Neuronal stem cell (in vitro differentiated cells): ENCODE data around the gene HBA1.

ENCODE experiments used
- DNase-seq: peaks from one replicate; pipeline ENCODE4 v3.0.0-alpha.2; 2013; ENCODE audit warnings: low spot score
- H2AFZ ChIP-seq: one replicate; pipeline ENCODE4 v1.6.1; 2013; ENCODE audit warnings: mild to moderate bottlenecking, low read length, inconsistent platforms
- H2AK5ac ChIP-seq: 2 replicates; pipeline ENCODE4 v1.6.1; 2013; ENCODE audit warnings: low read depth, mild to moderate bottlenecking, inconsistent platforms, low read length, moderate library complexity, mixed read lengths
- H2BK120ac ChIP-seq: 2 replicates; pipeline ENCODE4 v1.6.1; 2013; ENCODE audit warnings: low read depth, mild to moderate bottlenecking, inconsistent platforms, low read length, moderate library complexity, mixed read lengths
- H2BK12ac ChIP-seq: one replicate; pipeline ENCODE4 v1.6.1; 2013; ENCODE audit warnings: low read length, inconsistent platforms
- H2BK15ac ChIP-seq: 2 replicates; pipeline ENCODE4 v1.6.1; 2013; ENCODE audit warnings: mild to moderate bottlenecking, low read length, inconsistent platforms, mixed read lengths
- H2BK5ac ChIP-seq: one replicate; pipeline ENCODE4 v1.6.1; 2013; ENCODE audit warnings: inconsistent platforms, mild to moderate bottlenecking, low read length, moderate library complexity
- H3K14ac ChIP-seq: one replicate; pipeline ENCODE4 v1.6.1; 2013; ENCODE audit warnings: low read length, inconsistent platforms
- H3K18ac ChIP-seq: 2 replicates; pipeline ENCODE4 v1.6.1; 2013; ENCODE audit warnings: low read length, inconsistent platforms
- H3K23ac ChIP-seq: 2 replicates; pipeline ENCODE4 v1.6.1; 2013; ENCODE audit warnings: low read depth, mild to moderate bottlenecking, mixed read lengths, low read length, inconsistent platforms; ENCODE audit not compliant: poor library complexity
- H3K27ac ChIP-seq: replicated peaks from 3 replicates; pipeline ENCODE4 v1.5.1; 2013; ENCODE audit warnings: low read length, inconsistent platforms
- H3K27me3 ChIP-seq, 3 experiments: 2 replicates each; pipeline ENCODE4 v1.6.1; 2013; ENCODE audit warnings: low read length in 3 of 3, mild to moderate bottlenecking in 2 of 3, inconsistent platforms in 1 of 3, low read depth in 1 of 3, mixed read lengths in 1 of 3, moderate library complexity in 1 of 3; ENCODE audit not compliant: control insufficient read depth in 3 of 3, insufficient read depth in 3 of 3
- H3K36me3 ChIP-seq, 2 donors: replicated peaks in 1 of 2; 2 replicates each; pipeline ENCODE4 v1.6.1; 2013; ENCODE audit warnings: low read length in 2 of 2; ENCODE audit not compliant: control insufficient read depth in 2 of 2, insufficient read depth in 2 of 2
- H3K4ac ChIP-seq: 2 replicates; pipeline ENCODE4 v1.6.1; 2013; ENCODE audit warnings: inconsistent platforms, mild to moderate bottlenecking, low read length, moderate library complexity
- H3K4me1 ChIP-seq, 2 donors: 1 replicate in 1 of 2; 2 replicates in 1 of 2; pipeline ENCODE4 v1.6.1; 2013; ENCODE audit warnings: low read length in 2 of 2, low read depth in 1 of 2; ENCODE audit not compliant: control insufficient read depth in 2 of 2, insufficient read depth in 1 of 2
- H3K4me2 ChIP-seq: one replicate; pipeline ENCODE4 v1.6.1; 2013; ENCODE audit warnings: mild to moderate bottlenecking, low read length, inconsistent platforms; ENCODE audit not compliant: insufficient read depth, poor library complexity, severe bottlenecking
- H3K4me3 ChIP-seq, 2 donors: 2 replicates each; pipeline ENCODE4 v1.5.1; 2013; ENCODE audit warnings: low read length in 2 of 2, mild to moderate bottlenecking in 2 of 2, inconsistent platforms in 1 of 2, moderate library complexity in 1 of 2
- H3K79me1 ChIP-seq: one replicate; pipeline ENCODE4 v1.6.1; 2013; ENCODE audit warnings: low read depth, mild to moderate bottlenecking, inconsistent platforms, low read length, moderate library complexity
- H3K9ac ChIP-seq: one replicate; pipeline ENCODE4 v1.6.1; 2013; ENCODE audit warnings: mild to moderate bottlenecking, low read depth, low read length, inconsistent platforms; ENCODE audit not compliant: poor library complexity
- H3K9me3 ChIP-seq, 2 donors: replicated peaks in 1 of 2; 2 replicates each; pipeline versions ENCODE3 to v1.6.1; 2013; ENCODE audit warnings: low read length in 2 of 2, mild to moderate bottlenecking in 2 of 2, inconsistent platforms in 1 of 2, low read depth in 1 of 2, mixed read lengths in 1 of 2, moderate library complexity in 1 of 2; ENCODE audit not compliant: control insufficient read depth in 2 of 2, insufficient read depth in 1 of 2
- H4K8ac ChIP-seq: one replicate; pipeline ENCODE4 v1.6.1; 2013; ENCODE audit warnings: low read depth, mild to moderate bottlenecking, inconsistent platforms, low read length, moderate library complexity
- H4K91ac ChIP-seq: one replicate; pipeline ENCODE4 v1.6.1; 2013; ENCODE audit warnings: low read length, low read depth, mild to moderate bottlenecking, inconsistent platforms; ENCODE audit not compliant: poor library complexity
- WGBS, 2 donors: extraction: QIAGEN DNeasy Blood & Tissue Kit; methylation state at CpG; one replicate each; pipeline ENCODE4 v1.1.7; 2013; ENCODE audit warnings: missing lambda C conversion rate in 2 of 2, mixed read lengths in 1 of 2; ENCODE audit not compliant: insufficient read length in 2 of 2, insufficient replicate concordance in 1 of 2; ENCODE audit errors: extremely low coverage in 2 of 2; 5-methylcytosine and 5-hydroxymethylcytosine counted together

HBA1 gene

DNA sequence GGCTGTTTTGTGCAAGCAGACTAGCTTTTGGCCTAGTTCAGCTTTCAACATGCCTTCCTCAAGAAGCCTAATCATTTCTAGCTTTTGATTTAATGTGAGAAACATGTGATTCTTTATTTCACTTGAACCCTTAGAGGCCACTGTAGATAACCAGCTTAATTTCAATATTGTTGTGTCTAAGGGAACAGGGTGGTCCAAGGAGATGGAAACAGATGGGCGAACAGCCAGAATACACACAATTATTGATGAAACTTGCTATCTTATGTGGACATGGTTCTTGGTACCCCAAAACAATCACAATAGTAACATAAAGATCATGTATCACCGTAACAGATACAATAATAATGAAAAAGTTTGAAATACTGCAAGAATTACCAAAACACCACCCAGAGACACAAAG is 42.8 kb upstream of the HBA1 start:
- Histone ChIP-seq H2BK5ac (no peak overlapping the region), H2BK15ac (no peak overlapping the region), H2AFZ (no peak overlapping the region), H3K27ac (no peak overlapping the region), H3K23ac (no peak overlapping the region), H3K27me3 (no peaks in the 10 kb centered on the region), H3K4ac (no peak overlapping the region), H3K9ac (no peak overlapping the region), H2AK5ac (no peak overlapping the region), H3K79me1 (no peaks in the 10 kb centered on the region), H2BK12ac (no peak overlapping the region), H2BK120ac (no peak overlapping the region), H3K9me3 (no peaks in the 10 kb centered on the region), H4K8ac (no peak overlapping the region), H3K18ac (no peak overlapping the region), H3K36me3 (no peaks in the 10 kb centered on the region), H3K4me3 (no peak overlapping the region), H3K4me1 (no peaks in the 10 kb centered on the region), H3K4me2 (no peak overlapping the region), H3K14ac (no peak overlapping the region), H4K91ac (no peak overlapping the region)
- no peak for DNase-seq
- WGBS, 2 donors = no CpG with 5 or more reads among the region's 2 CpGs

DNA sequence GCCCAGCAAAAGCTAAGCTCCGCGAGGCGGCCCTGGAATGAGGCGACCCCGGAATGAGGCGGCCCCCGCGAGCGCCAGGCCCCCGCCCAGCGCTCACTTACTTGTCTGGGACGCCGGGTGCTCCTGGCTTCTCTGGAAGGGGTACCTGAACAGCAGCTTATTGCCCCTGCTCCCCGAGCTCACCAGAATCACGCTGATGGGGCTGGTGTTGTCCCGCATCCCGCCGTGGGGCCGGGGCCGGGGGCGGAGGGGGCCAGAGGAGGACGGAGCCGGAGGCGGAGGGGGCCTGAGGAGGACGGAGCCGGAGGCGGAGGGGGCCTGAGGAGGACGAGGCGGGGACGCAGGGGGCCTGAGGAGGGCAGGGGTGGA is 38.4 kb upstream of the HBA1 start:
- peak; percentile 56 for DNase-seq
- no CpG with 5 or more reads among the region's 30 CpGs for WGBS, 2 donors
- Histone ChIP-seq H3K4ac (no peak overlapping the region), H3K4me2 (peak overlapping the region; percentile 73), H3K9ac (no peak overlapping the region), H4K91ac (no peak overlapping the region), H4K8ac (no peak overlapping the region), H2BK15ac (no peak overlapping the region), H3K14ac (no peak overlapping the region), H2AFZ (peak overlapping the region; percentile 99), H3K36me3 (no peaks in the 10 kb centered on the region), H2BK120ac (no peak overlapping the region), H2AK5ac (peak overlapping the region; percentile 68), H2BK5ac (peak overlapping the region; percentile 75), H3K23ac (no peak overlapping the region), H3K27me3 (no peaks in the 10 kb centered on the region), H3K9me3 (no peaks in the 10 kb centered on the region), H3K79me1 (no peaks in the 10 kb centered on the region), H3K4me1 (peaks cover 0 to 2% of the 10 kb centered on the region in 2 donors), H3K4me3 (peak overlapping the region; percentile 77 to 82), H2BK12ac (no peak overlapping the region), H3K18ac (peak overlapping the region; percentile 93), H3K27ac (peak overlapping the region; percentile 92)

DNA sequence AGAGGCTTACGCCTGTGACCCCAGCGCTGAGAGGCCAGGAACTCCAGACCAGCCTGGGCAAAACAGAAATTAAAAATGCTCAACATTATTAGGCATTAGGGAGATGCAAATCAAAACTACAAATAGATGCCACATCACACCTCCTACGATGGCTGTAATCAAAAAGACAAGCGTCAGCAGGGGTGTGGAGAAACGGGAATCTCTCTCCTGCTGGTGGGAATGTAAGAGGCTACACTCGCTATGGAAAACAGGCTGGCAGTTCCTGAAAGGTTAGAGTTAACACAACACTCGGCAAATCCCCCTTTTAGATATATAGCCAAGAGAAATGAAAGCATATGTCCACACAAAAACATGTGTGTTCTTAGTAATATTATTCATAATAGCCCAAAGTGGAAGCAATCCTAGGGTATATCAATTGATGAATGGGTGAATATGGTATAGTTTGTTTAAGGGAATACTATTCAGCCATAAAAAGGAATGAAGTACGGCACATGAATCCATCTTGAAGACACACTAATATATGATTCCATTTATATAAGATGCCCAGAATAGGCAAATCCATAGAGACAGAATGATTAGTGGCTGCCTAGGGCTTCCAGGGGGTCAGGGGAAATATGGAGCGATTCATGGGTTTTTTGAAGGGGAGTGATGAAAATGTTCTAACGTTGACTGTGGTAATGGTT is 36.2 kb upstream of the HBA1 start:
- Histone ChIP-seq H3K36me3 (no peaks in the 10 kb centered on the region), H2AFZ (no peak overlapping the region), H3K4me1 (peaks cover 0 to 7% of the 10 kb centered on the region in 2 donors), H3K9ac (no peak overlapping the region), H3K4me2 (no peak overlapping the region), H3K27ac (no peak overlapping the region), H3K14ac (no peak overlapping the region), H2BK12ac (no peak overlapping the region), H2BK5ac (no peak overlapping the region), H3K4me3 (no peak overlapping the region), H3K18ac (no peak overlapping the region), H2BK15ac (no peak overlapping the region), H3K4ac (no peak overlapping the region), H3K79me1 (no peaks in the 10 kb centered on the region), H2AK5ac (no peak overlapping the region), H4K91ac (no peak overlapping the region), H3K9me3 (no peaks in the 10 kb centered on the region), H2BK120ac (no peak overlapping the region), H3K23ac (no peak overlapping the region), H4K8ac (no peak overlapping the region), H3K27me3 (no peaks in the 10 kb centered on the region)
- WGBS, 2 donors = no CpG with 5 or more reads among the region's 10 CpGs
- no peak for DNase-seq

DNA sequence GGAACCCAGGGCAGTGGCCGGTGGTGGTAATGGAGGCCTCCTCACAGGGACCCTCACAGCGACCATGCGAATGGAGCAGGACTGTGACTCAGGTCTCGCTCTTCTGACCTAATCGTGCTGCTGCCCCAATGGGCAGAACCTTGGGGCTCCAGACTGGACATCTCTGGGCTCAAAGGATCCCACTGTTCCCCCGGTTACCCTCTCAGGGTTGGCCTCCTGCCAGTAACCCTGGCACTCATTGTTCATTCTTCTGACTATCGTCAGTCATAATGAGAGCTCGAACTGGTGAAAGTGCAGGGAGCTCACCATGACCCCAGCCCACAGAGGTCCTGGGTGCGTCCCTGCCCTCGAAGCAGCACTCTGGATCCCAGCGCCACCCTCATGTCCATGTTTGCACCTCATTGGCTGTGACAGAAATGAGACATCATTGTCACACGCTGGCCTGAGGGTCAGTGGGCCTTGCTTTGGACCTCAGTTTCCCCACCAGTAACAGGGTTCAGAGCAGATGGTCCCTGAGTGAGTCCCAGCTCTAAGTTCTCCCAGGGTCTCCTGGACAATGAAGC is 34.0 kb upstream of the HBA1 start:
- Histone ChIP-seq H3K36me3 (no peaks in the 10 kb centered on the region), H2BK120ac (no peak overlapping the region), H2AK5ac (no peak overlapping the region), H3K9me3 (no peaks in the 10 kb centered on the region), H3K4me3 (no peak overlapping the region), H3K9ac (peak overlapping the region; percentile 70), H2BK12ac (no peak overlapping the region), H3K79me1 (no peaks in the 10 kb centered on the region), H4K8ac (no peak overlapping the region), H2BK15ac (peak overlapping the region; percentile 21), H3K4me1 (peaks cover 0 to 7% of the 10 kb centered on the region in 2 donors), H3K4ac (no peak overlapping the region), H2BK5ac (no peak overlapping the region), H3K27ac (no peak overlapping the region), H2AFZ (no peak overlapping the region), H3K18ac (no peak overlapping the region), H3K14ac (no peak overlapping the region), H3K4me2 (no peak overlapping the region), H3K23ac (no peak overlapping the region), H3K27me3 (peaks cover 0 to 3% (median 0%) of the 10 kb centered on the region in 3 experiments), H4K91ac (peak overlapping the region; percentile 20)
- WGBS, 2 donors = no CpG with 5 or more reads among the region's 12 CpGs
- no peak for DNase-seq
